Pancreas (tissue), 10 donors: Measurements from ENCODE around the gene PTPRR. TPM values are rescaled to one million over a fixed set of nuclear protein-coding genes. Genes with fewer than 3 reads are reported as not detected.

ENCODE experiments used
- ATAC-seq, 4 donors: fragments of 200-7000 bp; cut with Tn5 transposase; one replicate each; pipeline versions ENCODE4 v1.8.0 to v1.9.1; 2020; ENCODE audit warnings: mild to moderate bottlenecking in 4 of 4, moderate library complexity in 4 of 4
- DNase-seq, 6 donors: peaks; one replicate each; pipeline ENCODE4 v3.0.0-alpha.2; 2020
- FAIRE-seq: peaks from 2 replicates; lab custom pipeline; 2012; peaks lifted over from hg19 to GRCh38; lab: Jason Lieb, UNC
- H3K27ac ChIP-seq, 4 donors: fragments of 200-600 bp; sonication (generic); 1 replicate in 3 of 4; 2 replicates in 1 of 4; pipeline versions ENCODE4 v1.5.0 to v1.8.0; 2020
- H3K27me3 ChIP-seq, 4 donors: fragments of 200-600 bp; one replicate each; pipeline ENCODE4 v1.8.0; 2021
- H3K36me3 ChIP-seq, 3 donors: fragments of 200-600 bp; sonication (generic) in 1 of 3; one replicate each; pipeline versions ENCODE4 v1.5.0 to v1.8.0; 2020 to 2021
- H3K4me1 ChIP-seq, 3 donors: fragments of 200-600 bp; one replicate each; pipeline ENCODE4 v1.8.0; 2021
- H3K4me3 ChIP-seq, 4 donors: fragments of 200-600 bp; sonication (generic) in 2 of 4; one replicate each; pipeline versions ENCODE4 v1.5.0 to v1.8.0; 2020 to 2021
- H3K9me3 ChIP-seq, 4 donors: fragments of 200-600 bp; one replicate each; pipeline ENCODE4 v1.8.0; 2021
- CTCF ChIP-seq, 4 donors: fragments of 200-600 bp; sonication (generic) in 3 of 4; IDR thresholded peaks; one replicate each; pipeline versions ENCODE4 v1.5.0 to v1.8.0; 2021; ENCODE audit warnings: antibody characterized with exemption in 4 of 4
- WGBS, 2 donors: extraction: QIAGEN DNeasy Blood & Tissue Kit; methylation state at CpG; one replicate each; pipeline ENCODE4 v1.1.7; 2013; 5-methylcytosine and 5-hydroxymethylcytosine counted together
- intact Hi-C, 3 donors: fragments of 100-400 bp; cut with DNase I; formaldehyde crosslinking; loops; one replicate each; pipeline versions ENCODE4 v1.11.1 to v1.14.2; 2022
- polyA plus RNA-seq, 2 donors: library from polyadenylated mRNA; stranded (reverse); fragments of 200-250 nt; gene quantifications; one replicate each; pipeline ENCODE4 v1.2.3, GENCODE V29; 2013
- total RNA-seq, 6 donors: library from RNA; stranded (reverse); fragmentation: NEBNext Ultra II Directional in 4 of 6; extraction: Animal tissue kit (Norgen Biotek cat#: 25700) in 4 of 6; gene quantifications; one replicate each; pipeline versions ENCODE4 v1.2.1 to v1.2.4, GENCODE V29; 2021 to 2023
- donor health status: healthy with polysubstance abuse.
- donor health status: DM: no; HTN: no; CAD: no; lungs with moderate emphysema.
- donor health status: DM: no; HTN: no; CAD: no.
- donor health status: control.
- donor health status: control.
- donor health status: Bipolar disorder and iron deficiency.
- donor health status: DM: yes; HTN: yes; CAD: no.
- donor health status: DM: no; HTN: no; CAD: no.
- donor health status: DM: no; HTN: no; CAD: no.
- donor health status: DM: yes; HTN: yes; CAD: no.

Gene PTPRR
- total and polyA plus RNA-seq, 8 donors, result 0.14 to 0.72 (median 0.23) TPM; not detected in 3

- Histone ChIP-seq H3K9me3 (no peaks in the 10 kb centered on the region), H3K4me3 (no peak overlapping the region), H3K4me1 (peaks cover 0 to 4% (median 0%) of the 10 kb centered on the region in 3 donors), H3K27ac (no peak overlapping the region), H3K27me3 (no peaks in the 10 kb centered on the region), H3K36me3 (no peaks in the 10 kb centered on the region)
- FAIRE-seq, result no peak
- intact Hi-C loops, result no loop called here
- TF ChIP-seq CTCF (IDR thresholded peaks at IDR 0.05), result no peak
- no peak for DNase-seq
- no peak for ATAC-seq
- WGBS, 2 donors, result 80 to 95% methylated on average over 1 of the region's 1 CpG
These were observed 268.1 kb downstream of the PTPRR start for GRCh38 chr12:70652451-70652850.

GRCh38 chr12:70648831-70649230, 271.7 kb downstream of the PTPRR start:
- WGBS, 2 donors, result 33 to 45% methylated on average over 2 of the region's 2 CpGs
- FAIRE-seq (no peak), DNase-seq (no peak), ATAC-seq (no peak)
- Histone ChIP-seq H3K9me3 (no peaks in the 10 kb centered on the region), H3K36me3 (no peaks in the 10 kb centered on the region), H3K4me3 (no peak overlapping the region), H3K27me3 (no peaks in the 10 kb centered on the region), H3K4me1 (peaks cover 0 to 4% (median 0%) of the 10 kb centered on the region in 3 donors), H3K27ac (no peak overlapping the region)
- no peak for TF ChIP-seq CTCF (IDR thresholded peaks at IDR 0.05)
- intact Hi-C loops, result no loop called here

GRCh38 chr12:70648191-70648590, 272.3 kb downstream of the PTPRR start:
- DNase-seq (no peak), FAIRE-seq (no peak), ATAC-seq (no peak)
- Histone ChIP-seq H3K9me3 (no peaks in the 10 kb centered on the region), H3K4me1 (peaks cover 0 to 4% (median 0%) of the 10 kb centered on the region in 3 donors), H3K27me3 (no peaks in the 10 kb centered on the region), H3K27ac (no peak overlapping the region), H3K4me3 (no peak overlapping the region), H3K36me3 (no peaks in the 10 kb centered on the region)
- intact Hi-C loops, result no loop called here
- TF ChIP-seq CTCF (IDR thresholded peaks at IDR 0.05), result no peak
- 86 to 89% methylated on average over 2 of the region's 2 CpGs for WGBS, 2 donors

GRCh38 chr12:70646850-70647249, 273.7 kb downstream of the PTPRR start:
- WGBS, 2 donors, result 58 to 63% methylated on average over 1 of the region's 1 CpG
- Histone ChIP-seq H3K27me3 (no peaks in the 10 kb centered on the region), H3K4me3 (no peak overlapping the region), H3K9me3 (no peaks in the 10 kb centered on the region), H3K4me1 (peaks cover 0 to 4% (median 0%) of the 10 kb centered on the region in 3 donors), H3K27ac (no peak overlapping the region), H3K36me3 (no peaks in the 10 kb centered on the region)
- intact Hi-C loops, result no loop called here
- TF ChIP-seq CTCF (IDR thresholded peaks at IDR 0.05), result no peak
- ATAC-seq, result no peak
- no peak for DNase-seq
- no peak for FAIRE-seq

GRCh38 chr12:70645494-70646317, 274.8 kb downstream of the PTPRR start:
- intact Hi-C loops, result no loop called here
- FAIRE-seq (no peak), DNase-seq (peak in 3 of 6 donors; percentile 4 to 25 (median 23)), ATAC-seq (peak; percentile 70 to 95 (median 89))
- Histone ChIP-seq H3K27me3 (no peaks in the 10 kb centered on the region), H3K4me1 (peaks cover 0 to 4% (median 0%) of the 10 kb centered on the region in 3 donors), H3K4me3 (no peak overlapping the region), H3K9me3 (no peaks in the 10 kb centered on the region), H3K36me3 (no peaks in the 10 kb centered on the region), H3K27ac (peak overlapping the region in 2 of 4 donors; percentile 51 to 56)
- no peak for TF ChIP-seq CTCF (IDR thresholded peaks at IDR 0.05)
- WGBS, 2 donors, result 16 to 21% methylated on average over 10 of the region's 10 CpGs
